Upper lobe of left lung (tissue), 6 donors: ENCODE data around the gene NATD1. TPM values are rescaled to one million over a fixed set of nuclear protein-coding genes. Genes with fewer than 3 reads are reported as not detected.

Source experiments
- ATAC-seq, 2 donors: fragments of 200-7000 bp; cut with Tn5 transposase; one replicate each; pipeline ENCODE4 v1.9.1; 2022; ENCODE audit warnings: mild to moderate bottlenecking in 2 of 2, moderate library complexity in 2 of 2; ENCODE audit not compliant: low FRiP score in 2 of 2
- DNase-seq, 2 donors: peaks; one replicate each; pipeline ENCODE4 v3.0.0-alpha.2; 2019 to 2020
- H3K27ac ChIP-seq, 4 donors: fragments of 200-600 bp; sonication (generic); one replicate each; pipeline ENCODE4 v1.5.1; 2016 to 2019
- H3K27me3 ChIP-seq, 4 donors: fragments of 200-600 bp; sonication (generic); one replicate each; pipeline ENCODE4 v1.5.1; 2017 to 2019
- H3K36me3 ChIP-seq, 4 donors: fragments of 200-600 bp; sonication (generic); one replicate each; pipeline ENCODE4 v1.5.1; 2016 to 2019
- H3K4me1 ChIP-seq, 4 donors: fragments of 200-600 bp; sonication (generic); one replicate each; pipeline ENCODE4 v1.5.1; 2018 to 2019
- H3K4me3 ChIP-seq, 4 donors: fragments of 200-600 bp; sonication (generic); one replicate each; pipeline ENCODE4 v1.5.1; 2017 to 2019; ENCODE audit warnings: mild to moderate bottlenecking in 2 of 4, moderate library complexity in 1 of 4
- H3K9me3 ChIP-seq, 4 donors: fragments of 200-600 bp; sonication (generic); one replicate each; pipeline ENCODE4 v1.5.1; 2018 to 2019
- EP300 ChIP-seq, 4 donors: sonication (generic); formaldehyde crosslinking; IDR thresholded peaks; one replicate each; pipeline ENCODE4 v1.5.1; 2017; ENCODE audit warnings: antibody characterized with exemption in 4 of 4, control low read depth in 2 of 4
- POLR2A ChIP-seq, 4 donors: fragments of 450-650 bp; IDR thresholded peaks; one replicate each; pipeline ENCODE4 v1.5.1; 2016 to 2017; ENCODE audit warnings: antibody characterized with exemption in 4 of 4, mild to moderate bottlenecking in 2 of 4
- POLR2AphosphoS5 ChIP-seq, 2 donors: sonication (generic); formaldehyde crosslinking; IDR thresholded peaks; one replicate each; pipeline ENCODE4 v1.5.1; 2017; ENCODE audit warnings: antibody characterized with exemption in 2 of 2
- WGBS, 2 donors: methylation state at CpG; one replicate each; pipeline ENCODE4 v1.1.5; 2017 to 2018; 5-methylcytosine and 5-hydroxymethylcytosine counted together
- total RNA-seq, 6 donors: library from RNA; depleted of rRNA in 4 of 6; stranded (reverse); fragments of >200 nt in 4 of 6; gene quantifications; one replicate each; pipeline versions ENCODE4 v1.1.0 to v1.2.1, GENCODE V29; 2016 to 2021
- TF ChIP-seq, protein P1 (sequence below), 6 experiments: fragments of 450-650 bp in 4 of 6; fragments of 200-600 bp in 2 of 6; sonication (generic) in 2 of 6; IDR thresholded peaks; one replicate each; pipeline ENCODE4 v1.5.1; 2016 to 2019; ENCODE audit warnings: antibody characterized with exemption in 6 of 6
- donor health status: DM: no; HTN: no; CAD: no; lungs with moderate emphysema.
- donor health status: DM: no; HTN: yes; CAD: no; lungs with severe emphysema.

NATD1 gene
- total RNA-seq, 6 donors from 2014 or later, result 11.2 to 32.5 (median 16.1) TPM

DNA sequence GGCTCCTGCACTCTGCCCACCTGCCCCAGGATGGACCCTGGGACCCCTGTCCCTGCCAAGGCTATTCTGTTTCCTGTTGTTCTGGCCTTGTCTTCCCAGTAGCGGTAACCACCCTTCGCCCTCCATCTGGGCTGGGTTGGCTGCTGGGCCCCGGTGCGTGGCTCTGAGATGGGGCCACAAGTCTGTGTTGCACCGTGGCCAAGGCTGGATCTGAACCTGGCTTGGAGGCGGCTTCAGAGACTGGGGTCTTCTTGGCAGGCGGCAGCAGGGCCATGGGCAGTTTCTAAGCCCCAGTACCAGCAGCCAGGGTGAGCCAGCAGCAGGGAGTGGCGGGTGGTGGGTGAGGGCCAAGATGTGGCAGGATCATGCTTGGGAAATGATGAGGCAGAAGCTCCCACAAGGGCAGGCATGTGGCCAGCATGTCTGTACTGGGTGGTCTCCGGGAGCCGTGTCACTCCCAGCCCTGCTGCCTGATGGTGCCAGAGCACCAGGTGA, 43.9 kb upstream of the NATD1 start:
- WGBS, 2 donors, result 78 to 79% methylated on average over 7 to 10 of the region's 10 CpGs
- TF ChIP-seq POLR2A (IDR thresholded peaks at IDR 0.05) (no peak), POLR2AphosphoS5 (IDR thresholded peaks at IDR 0.05) (no peak), EP300 (IDR thresholded peaks at IDR 0.05) (no peak)
- TF ChIP-seq, protein P1, sequence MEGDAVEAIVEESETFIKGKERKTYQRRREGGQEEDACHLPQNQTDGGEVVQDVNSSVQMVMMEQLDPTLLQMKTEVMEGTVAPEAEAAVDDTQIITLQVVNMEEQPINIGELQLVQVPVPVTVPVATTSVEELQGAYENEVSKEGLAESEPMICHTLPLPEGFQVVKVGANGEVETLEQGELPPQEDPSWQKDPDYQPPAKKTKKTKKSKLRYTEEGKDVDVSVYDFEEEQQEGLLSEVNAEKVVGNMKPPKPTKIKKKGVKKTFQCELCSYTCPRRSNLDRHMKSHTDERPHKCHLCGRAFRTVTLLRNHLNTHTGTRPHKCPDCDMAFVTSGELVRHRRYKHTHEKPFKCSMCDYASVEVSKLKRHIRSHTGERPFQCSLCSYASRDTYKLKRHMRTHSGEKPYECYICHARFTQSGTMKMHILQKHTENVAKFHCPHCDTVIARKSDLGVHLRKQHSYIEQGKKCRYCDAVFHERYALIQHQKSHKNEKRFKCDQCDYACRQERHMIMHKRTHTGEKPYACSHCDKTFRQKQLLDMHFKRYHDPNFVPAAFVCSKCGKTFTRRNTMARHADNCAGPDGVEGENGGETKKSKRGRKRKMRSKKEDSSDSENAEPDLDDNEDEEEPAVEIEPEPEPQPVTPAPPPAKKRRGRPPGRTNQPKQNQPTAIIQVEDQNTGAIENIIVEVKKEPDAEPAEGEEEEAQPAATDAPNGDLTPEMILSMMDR (IDR thresholded peaks at IDR 0.05), result no peak
- DNase-seq, result peak in 1 of 2 donors; percentile 74
- Histone ChIP-seq H3K4me1 (peaks cover 0 to 22% (median 2%) of the 10 kb centered on the region in 4 donors), H3K27me3 (no peaks in the 10 kb centered on the region), H3K27ac (no peak overlapping the region), H3K4me3 (no peak overlapping the region), H3K36me3 (peaks cover 12 to 63% (median 45%) of the 10 kb centered on the region in 4 donors), H3K9me3 (no peaks in the 10 kb centered on the region)
- no peak for ATAC-seq

DNA sequence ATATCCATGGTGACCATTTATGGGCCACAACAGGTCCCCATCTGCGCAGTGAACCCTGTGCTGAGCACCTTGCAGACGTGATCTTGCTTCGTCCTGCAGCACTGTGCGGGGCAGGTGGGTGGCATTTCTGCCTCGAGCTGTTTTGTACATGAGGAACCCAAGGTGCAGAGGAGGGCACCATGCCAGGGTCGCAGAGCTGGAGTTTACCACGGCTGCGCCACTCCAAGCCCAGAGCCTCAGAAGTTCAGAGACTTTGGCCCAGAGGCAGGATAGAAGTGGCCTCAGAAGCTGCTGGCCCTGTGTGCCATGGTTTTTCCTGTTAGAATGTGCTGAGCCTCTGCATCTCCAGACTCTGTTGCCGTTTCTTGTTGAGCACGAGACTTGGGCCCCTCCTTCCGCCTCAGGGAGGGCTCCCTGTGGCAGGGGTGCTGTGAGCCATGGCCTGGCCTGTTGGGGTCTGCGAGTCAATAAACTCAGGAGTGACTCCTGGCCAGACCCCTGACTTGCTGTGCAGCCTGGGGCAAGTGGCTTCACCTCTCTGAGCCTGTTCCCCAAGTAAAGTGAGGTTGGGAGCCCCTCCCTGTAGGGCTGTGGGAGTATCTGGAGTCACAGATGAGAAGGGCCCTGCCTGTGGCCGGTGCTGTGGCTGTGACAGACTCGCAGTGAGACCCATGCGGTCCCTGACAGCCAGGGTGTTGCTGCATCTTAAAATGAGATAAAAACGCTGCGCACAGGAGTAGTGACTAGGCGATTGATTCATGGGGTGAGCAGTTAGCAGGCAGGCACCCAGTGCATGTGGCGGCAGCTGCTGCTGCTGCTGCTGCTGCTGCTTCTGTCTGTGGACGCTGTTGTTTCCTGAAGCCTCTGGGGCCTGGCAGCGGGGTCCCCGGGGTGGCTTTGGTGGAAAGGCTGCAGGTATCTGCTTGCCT, 43.2 kb upstream of the NATD1 start:
- no peak overlapping the region for H3K27ac ChIP-seq
- 68 to 72% methylated on average over 21 to 22 of the region's 22 CpGs for WGBS, 2 donors
- H3K27me3 ChIP-seq, result no peaks in the 10 kb centered on the region
- H3K4me3 ChIP-seq, result no peak overlapping the region
- peaks cover 0 to 22% (median 2%) of the 10 kb centered on the region in 4 donors for H3K4me1 ChIP-seq
- H3K36me3 ChIP-seq, result peaks cover 18 to 63% (median 43%) of the 10 kb centered on the region in 4 donors
- DNase-seq, result no peak
- H3K9me3 ChIP-seq, result no peaks in the 10 kb centered on the region
- TF ChIP-seq EP300 (IDR thresholded peaks at IDR 0.05) (no peak), POLR2A (IDR thresholded peaks at IDR 0.05) (no peak), POLR2AphosphoS5 (IDR thresholded peaks at IDR 0.05) (no peak)
- TF ChIP-seq, protein P1 (IDR thresholded peaks at IDR 0.05), result no peak
- no peak for ATAC-seq

DNA sequence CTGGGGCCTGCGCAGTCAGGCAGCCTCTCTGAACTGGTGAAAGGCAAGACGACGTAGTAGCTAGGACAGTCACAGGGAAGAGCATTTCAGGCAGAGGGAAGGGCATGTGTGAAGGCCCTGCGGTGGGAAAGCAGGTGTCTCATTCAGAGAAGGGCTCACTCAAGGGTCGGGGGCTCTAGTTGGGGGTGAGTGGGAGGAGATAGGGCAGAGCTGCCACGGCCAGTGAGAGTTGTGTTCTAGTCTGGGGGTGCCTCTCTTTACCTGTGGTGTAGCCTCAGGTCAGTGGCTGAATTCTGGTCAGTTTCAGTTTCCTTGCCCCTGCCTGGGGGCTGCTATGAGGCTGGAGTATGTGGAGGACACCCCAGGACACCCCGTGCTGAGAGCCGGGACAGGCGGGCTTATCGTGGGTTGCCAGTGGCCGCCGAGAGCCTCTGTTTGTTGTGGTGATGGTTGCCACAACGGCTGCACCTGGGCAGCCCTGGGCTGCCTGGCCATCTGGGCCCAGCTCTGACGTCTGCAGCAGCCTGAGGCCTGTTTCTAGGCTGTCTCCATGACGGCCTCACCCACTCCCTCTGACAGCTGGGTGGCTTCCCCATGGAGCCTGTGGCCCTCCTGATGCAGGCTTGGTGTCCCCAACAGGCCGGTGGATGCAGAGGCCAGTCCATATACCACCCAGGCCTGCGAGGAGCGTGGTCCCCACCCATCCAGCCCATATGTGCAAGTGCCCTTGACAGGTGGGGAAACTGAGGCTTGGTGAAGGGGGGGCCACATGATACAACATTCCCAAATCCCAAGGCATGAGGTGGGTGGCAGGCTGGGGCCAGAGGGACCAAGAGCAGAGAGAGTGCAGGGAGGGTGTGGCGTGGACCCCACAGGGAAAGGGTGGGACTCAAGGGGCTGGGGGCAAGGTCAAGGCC, 42.1 kb upstream of the NATD1 start:
- no peaks in the 10 kb centered on the region for H3K9me3 ChIP-seq
- 70 to 81% methylated on average over 19 of the region's 19 CpGs for WGBS, 2 donors

DNA sequence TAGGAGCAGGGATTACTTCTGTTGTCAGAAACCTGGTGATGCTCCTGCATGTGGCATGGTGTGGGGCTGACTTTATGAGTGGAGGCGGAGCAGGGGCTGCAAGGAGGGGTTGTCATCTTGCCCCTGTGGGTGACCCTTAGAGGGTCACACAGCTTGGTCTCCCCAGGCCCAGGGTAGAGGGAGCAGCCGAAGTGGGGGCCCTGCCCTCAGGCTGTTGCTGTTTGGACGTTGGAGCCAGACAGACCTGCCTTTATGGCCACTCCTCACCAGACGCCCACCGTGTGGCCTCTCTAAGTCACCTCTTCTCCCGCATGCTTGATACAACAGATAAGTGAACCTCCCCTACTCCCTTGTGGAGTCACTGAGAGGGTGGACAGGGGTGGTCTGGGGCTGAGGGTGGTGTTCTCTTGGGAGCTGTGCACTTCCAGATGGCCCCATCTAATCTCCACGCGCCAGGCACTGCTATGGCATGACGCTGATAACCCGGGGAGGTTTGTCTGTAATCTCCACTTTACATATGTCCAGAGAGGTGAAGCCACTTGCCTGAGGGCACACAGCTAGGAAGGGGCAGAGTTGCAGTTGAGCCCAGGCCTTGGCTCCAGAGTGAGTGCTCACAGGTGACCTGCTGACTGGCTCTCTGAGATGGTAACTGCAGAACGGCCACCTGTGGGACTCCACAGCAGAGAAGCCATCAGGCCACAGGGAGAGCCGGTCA, 41.3 kb upstream of the NATD1 start:
- Histone ChIP-seq H3K27ac (no peak overlapping the region), H3K4me1 (peaks cover 8 to 32% (median 12%) of the 10 kb centered on the region in 4 donors), H3K9me3 (no peaks in the 10 kb centered on the region), H3K27me3 (no peaks in the 10 kb centered on the region), H3K36me3 (peaks cover 10 to 45% (median 25%) of the 10 kb centered on the region in 4 donors), H3K4me3 (no peak overlapping the region)
- DNase-seq, result no peak
- TF ChIP-seq, protein P1 (IDR thresholded peaks at IDR 0.05), result no peak
- TF ChIP-seq EP300 (IDR thresholded peaks at IDR 0.05), result no peak
- no peak for TF ChIP-seq POLR2AphosphoS5 (IDR thresholded peaks at IDR 0.05)
- TF ChIP-seq POLR2A (IDR thresholded peaks at IDR 0.05), result no peak
- ATAC-seq, result no peak
- WGBS, 2 donors, result 72 to 74% methylated on average over 12 of the region's 12 CpGs

More for the DNA sequence above, 42.1 kb upstream of the NATD1 start:
- DNase-seq (no peak), ATAC-seq (peak; percentile 0 to 27)
- Histone ChIP-seq H3K4me1 (peaks cover 0 to 24% (median 4%) of the 10 kb centered on the region in 4 donors), H3K27me3 (no peaks in the 10 kb centered on the region), H3K4me3 (no peak overlapping the region), H3K27ac (no peak overlapping the region), H3K36me3 (peaks cover 13 to 53% (median 32%) of the 10 kb centered on the region in 4 donors)
- TF ChIP-seq, protein P1 (IDR thresholded peaks at IDR 0.05), result no peak
- TF ChIP-seq POLR2A (IDR thresholded peaks at IDR 0.05), result no peak
- TF ChIP-seq POLR2AphosphoS5 (IDR thresholded peaks at IDR 0.05), result no peak
- no peak for TF ChIP-seq EP300 (IDR thresholded peaks at IDR 0.05)
